Stomach (tissue), 4 donors: ENCODE measurements around the gene CUL9.

Experiments used
- CTCF ChIP-seq, 7 experiments: fragments of 450-650 bp in 4 of 7; fragments of 200-600 bp in 3 of 7; sonication (generic) in 3 of 7; IDR thresholded peaks; one replicate each; pipeline ENCODE4 v1.5.1; 2016 to 2019; ENCODE audit warnings: antibody characterized with exemption in 7 of 7, control low read depth in 2 of 7, mild to moderate bottlenecking in 1 of 7
- EP300 ChIP-seq: sonication (generic); formaldehyde crosslinking; IDR thresholded peaks from one replicate; pipeline ENCODE4 v1.6.1; 2017; ENCODE audit warnings: antibody characterized with exemption
- POLR2A ChIP-seq, 4 donors: fragments of 450-650 bp; IDR thresholded peaks; one replicate each; pipeline ENCODE4 v1.6.1; 2016; ENCODE audit warnings: antibody characterized with exemption in 4 of 4, control low read depth in 2 of 4, mild to moderate bottlenecking in 1 of 4, moderate library complexity in 1 of 4
- POLR2AphosphoS5 ChIP-seq, 3 donors: sonication (generic); formaldehyde crosslinking; IDR thresholded peaks; one replicate each; pipeline ENCODE4 v1.6.1; 2016; ENCODE audit warnings: antibody characterized with exemption in 3 of 3

- TF ChIP-seq CTCF (IDR thresholded peaks at IDR 0.05) (no peak), POLR2A (IDR thresholded peaks at IDR 0.05) (no peak), POLR2AphosphoS5 (IDR thresholded peaks at IDR 0.05) (no peak), EP300 (no peak)
Measured at GRCh38 chr6:43254138-43254817, 72.3 kb downstream of the CUL9 start.
